ENCODE measurements around the gene AAGAB. TPM values are rescaled to one million over a fixed set of nuclear protein-coding genes. Genes with fewer than 3 reads are reported as not detected.
A peak's percentile ranks its signal among the peaks of the same experiment; 100 is the strongest.

Gene AAGAB
- total RNA-seq, 1 donor from 2014 or later: 31.0 TPM

- TF ChIP-seq CTCF (IDR thresholded peaks at IDR 0.05; ENCODE audit: unreplicated experiment): no peak
- peaks cover 13% of the 10 kb centered on the region for H3K36me3 Mint-ChIP-seq
- H3K4me3 Mint-ChIP-seq: no peak overlapping the region
- no peaks in the 10 kb centered on the region for H3K27me3 Mint-ChIP-seq (ENCODE audit: low read depth)
- no peak for DNase-seq (ENCODE audit: low spot score in 2 of 2, unreplicated experiment in 2 of 2)
- H3K27ac Mint-ChIP-seq: no peak overlapping the region
- peaks cover 6% of the 10 kb centered on the region for H3K9me3 Mint-ChIP-seq
- peaks cover 20% of the 10 kb centered on the region for H3K4me1 Mint-ChIP-seq
Measured at GRCh38 chr15:67240235-67241131, 14.0 kb downstream of the AAGAB start.

- Mint-ChIP-seq H3K9me3 (no peaks in the 10 kb centered on the region), H3K27ac (peak overlapping the region; percentile 3)
- no peak for TF ChIP-seq CTCF (IDR thresholded peaks at IDR 0.05; ENCODE audit: unreplicated experiment)
Measured at GRCh38 chr15:67232591-67232990, 21.9 kb downstream of the AAGAB start.

GRCh38 chr15:67230504-67230903, 24.0 kb downstream of the AAGAB start:
- Mint-ChIP-seq H3K9me3 (no peaks in the 10 kb centered on the region), H3K36me3 (peaks cover 38% of the 10 kb centered on the region), H3K27ac (no peak overlapping the region)

More at GRCh38 chr15:67232591-67232990, 21.9 kb downstream of the AAGAB start:
- DNase-seq (ENCODE audit: low spot score in 2 of 2, unreplicated experiment in 2 of 2): no peak
- Mint-ChIP-seq H3K4me1 (peaks cover 5% of the 10 kb centered on the region), H3K4me3 (no peak overlapping the region), H3K27me3 (ENCODE audit: low read depth) (no peaks in the 10 kb centered on the region), H3K36me3 (peaks cover 41% of the 10 kb centered on the region)

GRCh38 chr15:67228286-67228685, 26.2 kb downstream of the AAGAB start:
- no peaks in the 10 kb centered on the region for H3K9me3 Mint-ChIP-seq
- no peak overlapping the region for H3K4me3 Mint-ChIP-seq
- TF ChIP-seq CTCF (IDR thresholded peaks at IDR 0.05; ENCODE audit: unreplicated experiment): no peak
- H3K27me3 Mint-ChIP-seq (ENCODE audit: low read depth): no peaks in the 10 kb centered on the region
- peaks cover 9% of the 10 kb centered on the region for H3K4me1 Mint-ChIP-seq
- H3K27ac Mint-ChIP-seq: no peak overlapping the region
- no peak for DNase-seq (ENCODE audit: low spot score in 2 of 2, unreplicated experiment in 2 of 2)
- H3K36me3 Mint-ChIP-seq: peaks cover 27% of the 10 kb centered on the region

More at GRCh38 chr15:67230504-67230903, 24.0 kb downstream of the AAGAB start:
- Mint-ChIP-seq H3K4me1 (peaks cover 9% of the 10 kb centered on the region), H3K27me3 (ENCODE audit: low read depth) (no peaks in the 10 kb centered on the region), H3K4me3 (no peak overlapping the region)
- no peak for DNase-seq (ENCODE audit: low spot score in 2 of 2, unreplicated experiment in 2 of 2)
- TF ChIP-seq CTCF (IDR thresholded peaks at IDR 0.05; ENCODE audit: unreplicated experiment): no peak

- Mint-ChIP-seq H3K36me3 (peaks cover 23% of the 10 kb centered on the region), H3K4me1 (peaks cover 9% of the 10 kb centered on the region), H3K27me3 (ENCODE audit: low read depth) (no peaks in the 10 kb centered on the region), H3K27ac (no peak overlapping the region), H3K4me3 (no peak overlapping the region), H3K9me3 (no peaks in the 10 kb centered on the region)
- no peak for DNase-seq (ENCODE audit: low spot score in 2 of 2, unreplicated experiment in 2 of 2)
- TF ChIP-seq CTCF (IDR thresholded peaks at IDR 0.05; ENCODE audit: unreplicated experiment): no peak
Measured at GRCh38 chr15:67227846-67228245, 26.6 kb downstream of the AAGAB start.

Measured in mesothelial cell of epicardium (in vitro differentiated cells).